Thoracic aorta (tissue), 2 donors: ENCODE data around the gene GPR75. TPM values are rescaled to one million over a fixed set of nuclear protein-coding genes. Genes with fewer than 3 reads are reported as not detected.
"Not testable (repeated sequence)": the region's sequence is repeated elsewhere in the genome, so short reads cannot be mapped to it uniquely, and the experiment has no call there.

Experiments
- ATAC-seq: fragments of 150-250 bp; one replicate; pipeline ENCODE4 v1.8.0; 2017; ENCODE audit warnings: low read depth; ENCODE audit not compliant: insufficient number of reproducible peaks, low FRiP score
- DNase-seq: peaks from one replicate; pipeline ENCODE4 v3.0.0-alpha.2; 2020; ENCODE audit warnings: low spot score
- H3K27ac ChIP-seq, 2 donors: fragments of 200-600 bp; sonication (generic); 1 replicate in 1 of 2; 2 replicates in 1 of 2; pipeline ENCODE4 v1.5.1; 2016; ENCODE audit warnings: mild to moderate bottlenecking in 2 of 2, moderate library complexity in 2 of 2
- H3K27me3 ChIP-seq: fragments of 200-600 bp; sonication (generic); replicated peaks from 2 replicates; pipeline ENCODE4 v1.6.0; 2016; ENCODE audit warnings: mild to moderate bottlenecking; ENCODE audit not compliant: insufficient read depth
- H3K36me3 ChIP-seq: fragments of 200-600 bp; sonication (generic); one replicate; pipeline ENCODE4 v1.5.1; 2016
- H3K4me1 ChIP-seq, 2 donors: fragments of 200-600 bp; sonication (generic); 1 replicate in 1 of 2; 2 replicates in 1 of 2; pipeline versions ENCODE4 v1.5.1 to v1.6.0; 2016; ENCODE audit warnings: low read depth in 2 of 2, mild to moderate bottlenecking in 1 of 2; ENCODE audit not compliant: control insufficient read depth in 1 of 2
- H3K4me3 ChIP-seq: fragments of 200-600 bp; sonication (generic); 2 replicates; pipeline ENCODE4 v1.5.1; 2016; ENCODE audit warnings: mild to moderate bottlenecking
- H3K9me3 ChIP-seq: fragments of 200-600 bp; sonication (generic); 2 replicates; pipeline ENCODE4 v1.5.1; 2016
- total RNA-seq, 2 donors: library from RNA; depleted of rRNA; stranded (reverse); fragments of >200 nt; gene quantifications; one replicate each; pipeline versions ENCODE4 v1.1.0 to v1.2.3, GENCODE V29; 2016
- TF ChIP-seq, protein P1 (sequence below): fragments of 200-600 bp; sonication (generic); IDR thresholded peaks from one replicate; pipeline ENCODE4 v1.5.1; 2019; ENCODE audit warnings: antibody characterized with exemption

GPR75 gene
- total RNA-seq, 2 donors from 2014 or later: 0.54 to 6.7 TPM

- Histone ChIP-seq H3K9me3 (no peaks in the 10 kb centered on the region), H3K4me1 (no peaks in the 10 kb centered on the region), H3K4me3 (no peak overlapping the region), H3K27me3 (no peaks in the 10 kb centered on the region), H3K36me3 (no peaks in the 10 kb centered on the region), H3K27ac (no peak overlapping the region)
- TF ChIP-seq, protein P1, sequence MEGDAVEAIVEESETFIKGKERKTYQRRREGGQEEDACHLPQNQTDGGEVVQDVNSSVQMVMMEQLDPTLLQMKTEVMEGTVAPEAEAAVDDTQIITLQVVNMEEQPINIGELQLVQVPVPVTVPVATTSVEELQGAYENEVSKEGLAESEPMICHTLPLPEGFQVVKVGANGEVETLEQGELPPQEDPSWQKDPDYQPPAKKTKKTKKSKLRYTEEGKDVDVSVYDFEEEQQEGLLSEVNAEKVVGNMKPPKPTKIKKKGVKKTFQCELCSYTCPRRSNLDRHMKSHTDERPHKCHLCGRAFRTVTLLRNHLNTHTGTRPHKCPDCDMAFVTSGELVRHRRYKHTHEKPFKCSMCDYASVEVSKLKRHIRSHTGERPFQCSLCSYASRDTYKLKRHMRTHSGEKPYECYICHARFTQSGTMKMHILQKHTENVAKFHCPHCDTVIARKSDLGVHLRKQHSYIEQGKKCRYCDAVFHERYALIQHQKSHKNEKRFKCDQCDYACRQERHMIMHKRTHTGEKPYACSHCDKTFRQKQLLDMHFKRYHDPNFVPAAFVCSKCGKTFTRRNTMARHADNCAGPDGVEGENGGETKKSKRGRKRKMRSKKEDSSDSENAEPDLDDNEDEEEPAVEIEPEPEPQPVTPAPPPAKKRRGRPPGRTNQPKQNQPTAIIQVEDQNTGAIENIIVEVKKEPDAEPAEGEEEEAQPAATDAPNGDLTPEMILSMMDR: no peak
- ATAC-seq (no peak), DNase-seq (no peak)
Measured at GRCh38 chr2:53842891-53843290, 16.9 kb downstream of the GPR75 start.

DNA sequence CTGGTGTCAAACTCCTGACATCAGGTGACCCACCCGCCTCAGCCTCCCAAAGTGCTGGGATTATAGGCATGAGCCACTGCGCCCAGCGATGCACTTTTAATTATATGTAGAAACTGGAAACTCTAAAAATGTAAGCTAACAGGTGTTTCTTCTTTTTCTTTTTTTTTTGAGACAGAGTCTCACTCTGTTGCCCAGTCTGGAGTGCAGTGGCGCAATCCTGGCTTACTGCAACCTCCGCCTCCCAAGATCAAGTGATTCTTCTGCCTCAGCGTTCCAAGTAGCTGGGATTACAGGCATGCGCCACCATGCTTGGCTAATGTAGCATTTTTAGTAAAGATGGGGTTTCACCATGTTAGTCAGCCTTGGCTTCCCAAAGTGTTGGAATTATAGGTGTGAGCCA, 18.1 kb downstream of the GPR75 start:
- H3K4me3 ChIP-seq, H3K9me3 ChIP-seq, DNase-seq, ATAC-seq, H3K27me3 ChIP-seq, H3K4me1 ChIP-seq, H3K27ac ChIP-seq, H3K36me3 ChIP-seq: not testable (repeated sequence)

DNA sequence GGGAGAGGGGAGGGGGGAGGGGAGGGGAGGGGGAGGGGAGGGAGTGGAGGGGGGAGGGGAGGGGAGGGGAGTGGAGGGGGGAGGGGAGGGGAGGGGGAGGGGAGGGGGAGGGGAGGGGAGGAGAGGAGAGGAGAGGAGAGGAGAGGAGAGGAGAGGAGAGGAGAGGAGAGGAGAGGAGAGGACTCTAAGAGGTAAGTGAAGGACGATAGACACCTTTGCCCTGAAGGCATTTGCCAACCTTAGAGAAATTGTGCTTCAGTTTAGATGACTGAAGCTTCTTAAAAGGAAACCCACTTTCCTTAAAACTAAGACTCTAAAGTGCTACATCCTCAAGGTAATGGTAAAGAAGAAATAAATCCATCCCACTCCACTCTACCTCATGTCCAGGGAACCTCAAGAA, 19.2 kb downstream of the GPR75 start:
- DNase-seq (no peak), ATAC-seq (no peak)
- H3K4me1 ChIP-seq: no peaks in the 10 kb centered on the region
- TF ChIP-seq, protein P1: no peak
- no peak overlapping the region for H3K4me3 ChIP-seq
- no peaks in the 10 kb centered on the region for H3K36me3 ChIP-seq
- H3K9me3 ChIP-seq: no peaks in the 10 kb centered on the region
- no peaks in the 10 kb centered on the region for H3K27me3 ChIP-seq
- H3K27ac ChIP-seq: no peak overlapping the region

GRCh38 chr2:53829980-53830290, 29.8 kb downstream of the GPR75 start:
- not testable (repeated sequence) for ATAC-seq, H3K9me3 ChIP-seq, DNase-seq, H3K36me3 ChIP-seq, H3K27ac ChIP-seq, H3K27me3 ChIP-seq, H3K4me1 ChIP-seq, H3K4me3 ChIP-seq

- no peak overlapping the region for H3K4me3 ChIP-seq
- no peaks in the 10 kb centered on the region for H3K27me3 ChIP-seq
- TF ChIP-seq, protein P1: no peak
- H3K4me1 ChIP-seq: no peaks in the 10 kb centered on the region
- peaks cover 5% of the 10 kb centered on the region for H3K9me3 ChIP-seq
- no peak for DNase-seq
- H3K27ac ChIP-seq: no peak overlapping the region
- no peak for ATAC-seq
- no peaks in the 10 kb centered on the region for H3K36me3 ChIP-seq
Measured at GRCh38 chr2:53829273-53829979, 30.3 kb downstream of the GPR75 start.

DNA sequence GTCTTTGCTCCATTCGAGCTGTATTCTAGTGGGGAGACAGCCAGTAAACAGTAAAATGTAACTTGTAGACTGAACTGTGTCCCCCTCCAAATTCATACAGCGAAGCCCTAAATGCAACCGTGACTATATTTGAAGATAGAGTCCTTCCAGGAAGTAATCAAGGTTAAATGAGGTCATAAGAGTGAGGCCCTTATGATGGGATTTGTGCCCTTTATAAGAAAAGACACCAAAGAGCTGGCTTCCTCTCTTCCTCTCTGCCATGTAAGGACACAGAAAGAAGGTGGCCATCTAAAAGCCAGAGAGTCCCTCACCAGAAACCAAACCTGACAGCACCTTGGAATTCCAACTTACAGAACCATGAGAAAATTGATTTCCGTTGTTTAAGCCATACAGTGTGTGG, 31.4 kb downstream of the GPR75 start:
- no peak for ATAC-seq
- H3K27me3 ChIP-seq: no peaks in the 10 kb centered on the region
- H3K4me3 ChIP-seq: no peak overlapping the region
- peaks cover 5% of the 10 kb centered on the region for H3K9me3 ChIP-seq
- H3K4me1 ChIP-seq: no peaks in the 10 kb centered on the region
- H3K27ac ChIP-seq: no peak overlapping the region
- DNase-seq: no peak
- TF ChIP-seq, protein P1: no peak
- no peaks in the 10 kb centered on the region for H3K36me3 ChIP-seq
